ENCODE results near the gene IL1F10. TPM values are rescaled to one million over a fixed set of nuclear protein-coding genes. Genes with fewer than 3 reads are reported as not detected.

Gene IL1F10, protein sequence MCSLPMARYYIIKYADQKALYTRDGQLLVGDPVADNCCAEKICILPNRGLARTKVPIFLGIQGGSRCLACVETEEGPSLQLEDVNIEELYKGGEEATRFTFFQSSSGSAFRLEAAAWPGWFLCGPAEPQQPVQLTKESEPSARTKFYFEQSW
- total RNA-seq (not detected), polyA plus RNA-seq (ENCODE audit: insufficient read length in 6 of 6) (not detected)
- long read RNA-seq, donor 1: 0 reads
- long read RNA-seq, donor 2: 0 reads
- long read RNA-seq, donor 3: 0 reads
- long read RNA-seq, donor 4: 0 reads
- long read RNA-seq, donor 5: 0 reads
- long read RNA-seq, donor 6: 0 reads
- long read RNA-seq, donor 7: 0 reads
- long read RNA-seq, donor 8: 0 reads
- long read RNA-seq, donor 9: 0 reads
- long read RNA-seq, donor 10: 0 reads
- long read RNA-seq, donor 11: 0 reads
- long read RNA-seq, donor 12: 0 reads

DNA sequence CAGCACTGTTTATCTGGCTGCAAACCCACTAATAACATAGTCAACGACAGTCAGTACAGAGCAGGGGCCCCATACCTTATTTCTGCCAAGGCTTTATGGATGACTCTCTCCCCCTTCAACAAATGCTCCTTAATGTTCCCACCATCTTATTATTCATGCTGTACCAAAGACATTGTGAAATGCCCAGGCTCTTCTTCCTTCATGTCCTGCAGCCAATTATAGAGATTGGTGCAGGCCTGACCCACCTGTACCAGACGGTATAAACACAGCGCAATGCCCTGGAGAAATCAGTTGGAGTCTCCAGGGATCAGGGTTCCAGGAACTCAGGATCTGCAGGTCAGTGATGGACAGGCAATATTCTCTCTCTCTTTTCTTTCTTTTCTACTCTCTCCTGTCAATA lies at the start of gene IL1F10:
IL1F10 (plus strand) TSS at position 290 of the 400 bp plus-strand sequence. CDS start 4,769 bp downstream, outside the sequence.
- Histone ChIP-seq H3K36me3 (no peaks in the 10 kb centered on the region), H3K4me1 (no peaks in the 10 kb centered on the region), H3K27me3 (no peaks in the 10 kb centered on the region), H3K27ac (no peak within 1 kb of the TSS), H3K4me3 (no peak within 1 kb of the TSS), H3K9me3 (no peaks in the 10 kb centered on the region)
- no peak for ATAC-seq
- intact Hi-C loops (cut with DNase I): no loop called here
- no peak for DNase-seq
- TF ChIP-seq, protein P1, sequence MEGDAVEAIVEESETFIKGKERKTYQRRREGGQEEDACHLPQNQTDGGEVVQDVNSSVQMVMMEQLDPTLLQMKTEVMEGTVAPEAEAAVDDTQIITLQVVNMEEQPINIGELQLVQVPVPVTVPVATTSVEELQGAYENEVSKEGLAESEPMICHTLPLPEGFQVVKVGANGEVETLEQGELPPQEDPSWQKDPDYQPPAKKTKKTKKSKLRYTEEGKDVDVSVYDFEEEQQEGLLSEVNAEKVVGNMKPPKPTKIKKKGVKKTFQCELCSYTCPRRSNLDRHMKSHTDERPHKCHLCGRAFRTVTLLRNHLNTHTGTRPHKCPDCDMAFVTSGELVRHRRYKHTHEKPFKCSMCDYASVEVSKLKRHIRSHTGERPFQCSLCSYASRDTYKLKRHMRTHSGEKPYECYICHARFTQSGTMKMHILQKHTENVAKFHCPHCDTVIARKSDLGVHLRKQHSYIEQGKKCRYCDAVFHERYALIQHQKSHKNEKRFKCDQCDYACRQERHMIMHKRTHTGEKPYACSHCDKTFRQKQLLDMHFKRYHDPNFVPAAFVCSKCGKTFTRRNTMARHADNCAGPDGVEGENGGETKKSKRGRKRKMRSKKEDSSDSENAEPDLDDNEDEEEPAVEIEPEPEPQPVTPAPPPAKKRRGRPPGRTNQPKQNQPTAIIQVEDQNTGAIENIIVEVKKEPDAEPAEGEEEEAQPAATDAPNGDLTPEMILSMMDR (IDR thresholded peaks at IDR 0.05): no peak

DNA sequence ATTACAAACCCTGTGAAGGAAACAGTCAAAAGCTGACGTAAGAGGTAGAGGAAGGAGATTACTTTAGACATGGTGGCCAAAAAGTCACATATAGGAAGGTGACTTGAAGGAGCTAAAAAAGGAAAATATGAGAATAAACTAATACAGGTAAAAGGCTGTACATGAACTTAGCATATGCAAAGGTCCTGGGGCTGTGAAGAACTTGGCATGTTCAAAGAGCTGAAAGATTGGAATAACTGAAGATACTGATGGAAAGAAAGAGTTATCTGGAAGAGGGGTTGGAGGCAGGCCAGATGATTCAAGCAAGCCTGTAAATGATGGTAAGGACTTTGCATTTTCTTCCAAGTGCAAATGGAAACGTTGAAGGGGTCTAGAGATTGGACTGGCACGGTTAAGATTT lies 49.3 kb upstream of the IL1F10 start:
- intact Hi-C loops (cut with DNase I): no loop called here
- no peak for DNase-seq
- ATAC-seq: no peak
- peaks cover 0 to 9% of the 10 kb centered on the region in 2 donors for H3K27me3 ChIP-seq
- TF ChIP-seq, protein P1 (IDR thresholded peaks at IDR 0.05): no peak
- H3K27ac ChIP-seq: no peak overlapping the region
- no peaks in the 10 kb centered on the region for H3K4me1 ChIP-seq
- no peak overlapping the region for H3K4me3 ChIP-seq
- no peaks in the 10 kb centered on the region for H3K36me3 ChIP-seq
- H3K9me3 ChIP-seq: no peaks in the 10 kb centered on the region

DNA sequence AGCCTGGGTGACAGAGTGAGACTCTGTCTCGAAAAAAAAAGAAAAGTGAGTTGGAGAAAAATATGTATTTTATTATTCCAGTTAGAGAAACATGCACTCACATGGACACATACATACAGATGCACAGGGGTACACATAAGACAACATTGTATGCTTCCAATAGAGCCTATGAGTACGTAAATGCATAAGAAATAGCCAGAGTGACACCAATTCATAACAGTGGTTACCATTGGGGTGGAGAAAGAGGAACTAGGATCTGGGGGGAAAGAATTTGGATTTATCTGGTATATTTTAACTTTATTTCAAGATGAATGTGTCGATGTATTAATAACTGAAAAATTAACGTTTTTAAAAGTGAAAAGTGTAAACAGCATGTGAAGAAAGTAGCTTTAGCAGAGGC lies 46.5 kb upstream of the IL1F10 start:
- intact Hi-C loops (cut with DNase I): no loop called here
- H3K27ac ChIP-seq: no peak overlapping the region
- H3K4me1 ChIP-seq: no peaks in the 10 kb centered on the region
- no peaks in the 10 kb centered on the region for H3K36me3 ChIP-seq
- TF ChIP-seq, protein P1 (IDR thresholded peaks at IDR 0.05): no peak
- no peak for ATAC-seq
- H3K27me3 ChIP-seq: peaks cover 0 to 15% of the 10 kb centered on the region in 2 donors
- DNase-seq: no peak
- H3K9me3 ChIP-seq: no peaks in the 10 kb centered on the region
- no peak overlapping the region for H3K4me3 ChIP-seq

DNA sequence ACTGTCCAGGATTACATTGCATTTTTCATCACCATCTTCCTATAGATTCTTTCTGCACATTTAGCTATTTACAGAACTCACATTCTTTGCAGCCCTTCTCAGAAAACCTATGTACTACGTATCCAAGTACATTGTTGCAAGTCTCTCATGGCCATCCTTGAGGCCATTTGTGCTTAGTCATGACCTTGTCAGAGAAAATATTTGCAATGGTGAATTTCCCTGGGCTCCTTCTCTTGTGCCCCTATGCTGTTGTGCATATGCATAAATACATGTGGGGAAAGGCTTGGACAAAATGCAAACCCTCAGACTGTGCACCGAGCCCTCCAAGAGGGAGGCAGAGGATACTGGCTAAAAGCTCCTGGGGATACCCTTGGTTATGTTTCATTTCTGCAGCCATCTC lies 43.0 kb upstream of the IL1F10 start:
- intact Hi-C loops (cut with DNase I): no loop called here
- Histone ChIP-seq H3K9me3 (no peaks in the 10 kb centered on the region), H3K27me3 (peaks cover 5 to 28% of the 10 kb centered on the region in 2 donors), H3K36me3 (no peaks in the 10 kb centered on the region), H3K27ac (no peak overlapping the region), H3K4me3 (no peak overlapping the region), H3K4me1 (no peaks in the 10 kb centered on the region)
- TF ChIP-seq, protein P1 (IDR thresholded peaks at IDR 0.05): no peak
- no peak for DNase-seq
- no peak for ATAC-seq

DNA sequence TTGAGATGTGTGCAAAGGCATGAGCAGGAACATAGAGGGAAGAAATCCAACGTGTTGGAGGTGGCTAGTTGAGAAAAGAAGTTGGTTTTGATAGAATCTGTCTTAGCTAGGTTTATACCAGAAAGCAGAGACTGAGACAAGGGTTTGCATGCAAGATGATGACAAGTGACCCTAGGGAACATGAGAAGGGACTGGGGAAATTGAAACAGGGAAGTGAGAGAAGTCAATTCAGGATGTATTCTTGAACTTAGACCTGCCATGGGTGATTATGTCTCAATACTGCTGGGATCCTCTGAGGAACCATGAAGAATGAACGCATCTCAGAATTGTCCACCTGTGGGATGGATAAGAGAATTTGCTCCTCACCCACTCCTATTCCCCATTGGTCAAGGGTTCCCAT lies 42.0 kb upstream of the IL1F10 start:
- Histone ChIP-seq H3K4me3 (no peak overlapping the region), H3K27ac (no peak overlapping the region), H3K9me3 (no peaks in the 10 kb centered on the region), H3K4me1 (no peaks in the 10 kb centered on the region), H3K27me3 (peaks cover 5 to 33% of the 10 kb centered on the region in 2 donors), H3K36me3 (no peaks in the 10 kb centered on the region)
- ATAC-seq (no peak), DNase-seq (no peak)
- intact Hi-C loops (cut with DNase I): no loop called here
- TF ChIP-seq, protein P1 (IDR thresholded peaks at IDR 0.05): no peak
